ENCODE data around the gene AGBL4.

The AGBL4 gene

GRCh38 chr1:48649880-48650279 lies 1373.9 kb downstream of the AGBL4 start:
- TF ChIP-seq CTCF (IDR thresholded peaks at IDR 0.05; ENCODE audit: insufficient read depth, low read depth, low read length, missing control alignments), result no peak
- no peak for DNase-seq (ENCODE audit: low read depth)
- no peak overlapping the region for H3K4me3 ChIP-seq (ENCODE audit: low read length)

GRCh38 chr1:48645883-48646282 lies 1377.9 kb downstream of the AGBL4 start:
- no peak for DNase-seq (ENCODE audit: low read depth)
- TF ChIP-seq CTCF (IDR thresholded peaks at IDR 0.05; ENCODE audit: insufficient read depth, low read depth, low read length, missing control alignments), result no peak
- no peak overlapping the region for H3K4me3 ChIP-seq (ENCODE audit: low read length)

- no peak for DNase-seq (ENCODE audit: low read depth)
- no peak overlapping the region for H3K4me3 ChIP-seq (ENCODE audit: low read length)
- TF ChIP-seq CTCF (IDR thresholded peaks at IDR 0.05; ENCODE audit: insufficient read depth, low read depth, low read length, missing control alignments), result no peak
Observed at GRCh38 chr1:48644905-48645605, 1378.7 kb downstream of the AGBL4 start.

GRCh38 chr1:48644190-48644900 lies 1379.4 kb downstream of the AGBL4 start:
- TF ChIP-seq CTCF (IDR thresholded peaks at IDR 0.05; ENCODE audit: insufficient read depth, low read depth, low read length, missing control alignments), result no peak
- no peak overlapping the region for H3K4me3 ChIP-seq (ENCODE audit: low read length)
- DNase-seq (ENCODE audit: low read depth), result no peak

GRCh38 chr1:48643193-48643592 lies 1380.6 kb downstream of the AGBL4 start:
- no peak overlapping the region for H3K4me3 ChIP-seq (ENCODE audit: low read length)
- no peak for TF ChIP-seq CTCF (IDR thresholded peaks at IDR 0.05; ENCODE audit: insufficient read depth, low read depth, low read length, missing control alignments)
- DNase-seq (ENCODE audit: low read depth), result no peak

GRCh38 chr1:48640836-48641492 lies 1382.8 kb downstream of the AGBL4 start:
- no peak overlapping the region for H3K4me3 ChIP-seq (ENCODE audit: low read length)
- no peak for DNase-seq (ENCODE audit: low read depth)
- no peak for TF ChIP-seq CTCF (IDR thresholded peaks at IDR 0.05; ENCODE audit: insufficient read depth, low read depth, low read length, missing control alignments)
